ENCODE results near the gene DAPK1.

DNA sequence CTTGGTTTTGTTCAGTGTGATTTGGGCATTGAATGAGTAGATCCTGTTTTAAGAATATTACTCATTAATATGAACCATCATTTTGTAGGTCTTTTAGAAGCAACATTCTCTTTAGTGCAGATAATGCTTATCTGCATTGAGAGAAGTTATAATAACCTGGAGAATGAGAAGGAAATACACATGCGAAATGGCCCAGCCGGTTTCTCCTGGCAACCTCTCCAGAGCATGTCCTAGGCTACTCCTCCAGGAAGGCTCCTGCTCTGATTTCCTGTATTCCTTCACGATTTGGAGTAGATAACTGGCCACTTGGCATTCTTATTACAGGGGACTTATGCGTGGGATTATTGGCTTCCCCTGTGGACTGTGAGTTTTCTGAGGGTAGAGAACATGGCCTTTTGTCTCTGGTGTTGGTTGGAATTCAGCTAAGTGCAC is 12.6 kb downstream of the DAPK1 start:
- TF ChIP-seq, protein P1, sequence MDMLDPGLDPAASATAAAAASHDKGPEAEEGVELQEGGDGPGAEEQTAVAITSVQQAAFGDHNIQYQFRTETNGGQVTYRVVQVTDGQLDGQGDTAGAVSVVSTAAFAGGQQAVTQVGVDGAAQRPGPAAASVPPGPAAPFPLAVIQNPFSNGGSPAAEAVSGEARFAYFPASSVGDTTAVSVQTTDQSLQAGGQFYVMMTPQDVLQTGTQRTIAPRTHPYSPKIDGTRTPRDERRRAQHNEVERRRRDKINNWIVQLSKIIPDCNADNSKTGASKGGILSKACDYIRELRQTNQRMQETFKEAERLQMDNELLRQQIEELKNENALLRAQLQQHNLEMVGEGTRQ (IDR thresholded peaks at IDR 0.05; ENCODE audit: borderline replicate concordance, low read depth, low read length): no peak
- TF ChIP-seq EP300 (IDR thresholded peaks at IDR 0.05; ENCODE audit: borderline replicate concordance in 1 of 2, low read depth in 1 of 2, low read length in 1 of 2): no peak
- TF ChIP-seq, protein P2, sequence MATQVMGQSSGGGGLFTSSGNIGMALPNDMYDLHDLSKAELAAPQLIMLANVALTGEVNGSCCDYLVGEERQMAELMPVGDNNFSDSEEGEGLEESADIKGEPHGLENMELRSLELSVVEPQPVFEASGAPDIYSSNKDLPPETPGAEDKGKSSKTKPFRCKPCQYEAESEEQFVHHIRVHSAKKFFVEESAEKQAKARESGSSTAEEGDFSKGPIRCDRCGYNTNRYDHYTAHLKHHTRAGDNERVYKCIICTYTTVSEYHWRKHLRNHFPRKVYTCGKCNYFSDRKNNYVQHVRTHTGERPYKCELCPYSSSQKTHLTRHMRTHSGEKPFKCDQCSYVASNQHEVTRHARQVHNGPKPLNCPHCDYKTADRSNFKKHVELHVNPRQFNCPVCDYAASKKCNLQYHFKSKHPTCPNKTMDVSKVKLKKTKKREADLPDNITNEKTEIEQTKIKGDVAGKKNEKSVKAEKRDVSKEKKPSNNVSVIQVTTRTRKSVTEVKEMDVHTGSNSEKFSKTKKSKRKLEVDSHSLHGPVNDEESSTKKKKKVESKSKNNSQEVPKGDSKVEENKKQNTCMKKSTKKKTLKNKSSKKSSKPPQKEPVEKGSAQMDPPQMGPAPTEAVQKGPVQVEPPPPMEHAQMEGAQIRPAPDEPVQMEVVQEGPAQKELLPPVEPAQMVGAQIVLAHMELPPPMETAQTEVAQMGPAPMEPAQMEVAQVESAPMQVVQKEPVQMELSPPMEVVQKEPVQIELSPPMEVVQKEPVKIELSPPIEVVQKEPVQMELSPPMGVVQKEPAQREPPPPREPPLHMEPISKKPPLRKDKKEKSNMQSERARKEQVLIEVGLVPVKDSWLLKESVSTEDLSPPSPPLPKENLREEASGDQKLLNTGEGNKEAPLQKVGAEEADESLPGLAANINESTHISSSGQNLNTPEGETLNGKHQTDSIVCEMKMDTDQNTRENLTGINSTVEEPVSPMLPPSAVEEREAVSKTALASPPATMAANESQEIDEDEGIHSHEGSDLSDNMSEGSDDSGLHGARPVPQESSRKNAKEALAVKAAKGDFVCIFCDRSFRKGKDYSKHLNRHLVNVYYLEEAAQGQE (IDR thresholded peaks at IDR 0.05; ENCODE audit: low read depth, low read length): no peak
- no peak for TF ChIP-seq FOXM1 (IDR thresholded peaks at IDR 0.05; ENCODE audit: low read depth)
- TF ChIP-seq, protein P3, sequence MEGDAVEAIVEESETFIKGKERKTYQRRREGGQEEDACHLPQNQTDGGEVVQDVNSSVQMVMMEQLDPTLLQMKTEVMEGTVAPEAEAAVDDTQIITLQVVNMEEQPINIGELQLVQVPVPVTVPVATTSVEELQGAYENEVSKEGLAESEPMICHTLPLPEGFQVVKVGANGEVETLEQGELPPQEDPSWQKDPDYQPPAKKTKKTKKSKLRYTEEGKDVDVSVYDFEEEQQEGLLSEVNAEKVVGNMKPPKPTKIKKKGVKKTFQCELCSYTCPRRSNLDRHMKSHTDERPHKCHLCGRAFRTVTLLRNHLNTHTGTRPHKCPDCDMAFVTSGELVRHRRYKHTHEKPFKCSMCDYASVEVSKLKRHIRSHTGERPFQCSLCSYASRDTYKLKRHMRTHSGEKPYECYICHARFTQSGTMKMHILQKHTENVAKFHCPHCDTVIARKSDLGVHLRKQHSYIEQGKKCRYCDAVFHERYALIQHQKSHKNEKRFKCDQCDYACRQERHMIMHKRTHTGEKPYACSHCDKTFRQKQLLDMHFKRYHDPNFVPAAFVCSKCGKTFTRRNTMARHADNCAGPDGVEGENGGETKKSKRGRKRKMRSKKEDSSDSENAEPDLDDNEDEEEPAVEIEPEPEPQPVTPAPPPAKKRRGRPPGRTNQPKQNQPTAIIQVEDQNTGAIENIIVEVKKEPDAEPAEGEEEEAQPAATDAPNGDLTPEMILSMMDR (IDR thresholded peaks at IDR 0.05): no peak
- TF ChIP-seq YY1 (IDR thresholded peaks at IDR 0.05; ENCODE audit: low read depth): no peak
- TF ChIP-seq RFX5 (IDR thresholded peaks at IDR 0.05; ENCODE audit: low read length): no peak
- TF ChIP-seq, protein P4, sequence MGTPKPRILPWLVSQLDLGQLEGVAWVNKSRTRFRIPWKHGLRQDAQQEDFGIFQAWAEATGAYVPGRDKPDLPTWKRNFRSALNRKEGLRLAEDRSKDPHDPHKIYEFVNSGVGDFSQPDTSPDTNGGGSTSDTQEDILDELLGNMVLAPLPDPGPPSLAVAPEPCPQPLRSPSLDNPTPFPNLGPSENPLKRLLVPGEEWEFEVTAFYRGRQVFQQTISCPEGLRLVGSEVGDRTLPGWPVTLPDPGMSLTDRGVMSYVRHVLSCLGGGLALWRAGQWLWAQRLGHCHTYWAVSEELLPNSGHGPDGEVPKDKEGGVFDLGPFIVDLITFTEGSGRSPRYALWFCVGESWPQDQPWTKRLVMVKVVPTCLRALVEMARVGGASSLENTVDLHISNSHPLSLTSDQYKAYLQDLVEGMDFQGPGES (IDR thresholded peaks at IDR 0.05; ENCODE audit: low read depth, low read length): no peak
- no peak for TF ChIP-seq POLR2AphosphoS5 (IDR thresholded peaks at IDR 0.05; ENCODE audit: low read depth, low read length)
- no peak for TF ChIP-seq RCOR1 (IDR thresholded peaks at IDR 0.05; ENCODE audit: low read length)
- TF ChIP-seq ELF1 (IDR thresholded peaks at IDR 0.05): no peak
- TF ChIP-seq EZH2phosphoT487 (IDR thresholded peaks at IDR 0.05; ENCODE audit: borderline replicate concordance, low read depth): no peak

Measured in SK-N-SH (cell line).